IMR-90 (cell line): ENCODE data around the gene GOLGA3. TPM values are rescaled to one million over a fixed set of nuclear protein-coding genes. Genes with fewer than 3 reads are reported as not detected.

ENCODE experiments used
- ATAC-seq: fragments of 200-7000 bp; cut with Tn5 transposase; 2 replicates; pipeline ENCODE4 v1.9.1; 2020; ENCODE audit warnings: low read depth, mild to moderate bottlenecking, moderate library complexity
- BruUV-seq: library from RNA; stranded (reverse); fragments of 400-500 nt; replicated peaks from 2 replicates; lab custom pipeline; 2021; lab: Mats Ljungman, UMichigan
- CTCF ChIA-PET: fragments of 300-600 bp; formaldehyde crosslinking; extraction: SDS; loops from one replicate; lab custom pipeline; 2021; ENCODE audit warnings: antibody characterized with exemption; lab: Yijun Ruan, JAX
- POLR2A ChIA-PET: fragments of 300-600 bp; sonication (Branson Sonifier 250); formaldehyde crosslinking; loops from one replicate; lab custom pipeline; 2022; ENCODE audit warnings: antibody characterized with exemption; ENCODE audit not compliant: unreplicated experiment; lab: Charles Lee
- DNase-seq: peaks from one replicate; pipeline ENCODE4 v3.0.0; 2013
- H2AFZ ChIP-seq: replicated peaks from 2 replicates; pipeline ENCODE3; 2013; ENCODE audit warnings: low read length, mild to moderate bottlenecking; ENCODE audit not compliant: poor library complexity
- H2AK5ac ChIP-seq: 2 replicates; pipeline ENCODE4 v1.6.1; 2013; ENCODE audit warnings: low read depth, low read length, inconsistent platforms
- H2AK9ac ChIP-seq: replicated peaks from 2 replicates; pipeline ENCODE3; 2013; ENCODE audit warnings: mild to moderate bottlenecking, low read depth, low read length, moderate library complexity; ENCODE audit not compliant: poor library complexity
- H2BK120ac ChIP-seq: 2 replicates; pipeline ENCODE4 v1.6.1; 2013; ENCODE audit warnings: low read depth, low read length, inconsistent platforms
- H2BK15ac ChIP-seq: 3 replicates; pipeline ENCODE4 v1.6.1; 2013; ENCODE audit warnings: low read depth, low read length, inconsistent platforms
- H2BK20ac ChIP-seq: 2 replicates; pipeline ENCODE4 v1.6.1; 2013; ENCODE audit warnings: low read depth, mild to moderate bottlenecking, inconsistent platforms, low read length, moderate library complexity
- H2BK5ac ChIP-seq: 2 replicates; pipeline ENCODE4 v1.6.1; 2013; ENCODE audit warnings: mild to moderate bottlenecking, low read depth, low read length, inconsistent platforms; ENCODE audit not compliant: poor library complexity, severe bottlenecking
- H3K14ac ChIP-seq: replicated peaks from 2 replicates; pipeline ENCODE4 v1.6.1; 2013; ENCODE audit warnings: low read depth, low read length, inconsistent platforms
- H3K18ac ChIP-seq: 2 replicates; pipeline ENCODE4 v1.6.1; 2013; ENCODE audit warnings: low read depth, low read length, control low read depth
- H3K23ac ChIP-seq: 2 replicates; pipeline ENCODE4 v1.6.1; 2013; ENCODE audit warnings: low read depth, low read length, inconsistent platforms
- H3K27ac ChIP-seq: 2 replicates; pipeline ENCODE4 v1.5.1; 2013; ENCODE audit warnings: mild to moderate bottlenecking, control low read depth, low read length; ENCODE audit not compliant: insufficient read depth
- H3K27me3 ChIP-seq: 2 replicates; pipeline ENCODE4 v1.6.1; 2013; ENCODE audit warnings: low read length; ENCODE audit not compliant: control insufficient read depth, insufficient read depth
- H3K36me3 ChIP-seq: 2 replicates; pipeline ENCODE4 v1.6.1; 2013; ENCODE audit warnings: low read length, mixed read lengths; ENCODE audit not compliant: control insufficient read depth, insufficient read depth
- H3K4ac ChIP-seq: 2 replicates; pipeline ENCODE4 v1.6.1; 2013; ENCODE audit warnings: low read depth, low read length, inconsistent platforms
- H3K4me1 ChIP-seq: 2 replicates; pipeline ENCODE4 v1.6.1; 2013; ENCODE audit warnings: low read length, mixed read lengths; ENCODE audit not compliant: control insufficient read depth, insufficient read depth
- H3K4me2 ChIP-seq: 2 replicates; pipeline ENCODE4 v1.6.1; 2013; ENCODE audit warnings: low read depth, mild to moderate bottlenecking, control low read depth, low read length, moderate library complexity
- H3K4me3 ChIP-seq: 2 replicates; pipeline ENCODE4 v1.5.1; 2013; ENCODE audit warnings: low read depth, mild to moderate bottlenecking, control low read depth, low read length, moderate library complexity; ENCODE audit not compliant: insufficient read depth
- H3K56ac ChIP-seq: 2 replicates; pipeline ENCODE4 v1.6.1; 2013; ENCODE audit warnings: low read length, inconsistent platforms; ENCODE audit not compliant: insufficient read depth; ENCODE audit errors: extremely low read depth
- H3K79me1 ChIP-seq, 2 experiments: 2 replicates each; pipeline ENCODE4 v1.6.1; 2013; ENCODE audit warnings: low read length in 2 of 2, inconsistent platforms in 1 of 2, low read depth in 1 of 2
- H3K9ac ChIP-seq: 2 replicates; pipeline ENCODE4 v1.6.1; 2013; ENCODE audit warnings: low read depth, low read length, control low read depth
- H3K9me1 ChIP-seq: 2 replicates; pipeline ENCODE4 v1.6.1; 2013; ENCODE audit warnings: low read length, inconsistent platforms; ENCODE audit not compliant: insufficient read depth
- H3K9me3 ChIP-seq: 2 replicates; pipeline ENCODE4 v1.6.1; 2013; ENCODE audit warnings: low read length; ENCODE audit not compliant: control insufficient read depth, insufficient read depth
- H4K20me1 ChIP-seq: 2 replicates; pipeline ENCODE4 v1.6.1; 2013; ENCODE audit warnings: low read length, inconsistent platforms; ENCODE audit not compliant: insufficient read depth
- H4K5ac ChIP-seq: 2 replicates; pipeline ENCODE4 v1.6.1; 2013; ENCODE audit warnings: mild to moderate bottlenecking, low read depth, low read length, control low read depth
- H4K8ac ChIP-seq, 2 experiments: 2 replicates each; pipeline ENCODE4 v1.6.1; 2013; ENCODE audit warnings: low read depth in 2 of 2, low read length in 2 of 2, control low read depth in 1 of 2, inconsistent platforms in 1 of 2
- H4K91ac ChIP-seq: 2 replicates; pipeline ENCODE4 v1.6.1; 2013; ENCODE audit warnings: low read depth, low read length, inconsistent platforms; ENCODE audit not compliant: insufficient read depth
- CTCF ChIP-seq: conservative IDR thresholded peaks from 2 replicates; pipeline ENCODE4 v1.5.1; 2012; ENCODE audit warnings: mild to moderate bottlenecking, low read depth, low read length, improper control_type of control experiment
- MAZ ChIP-seq: IDR thresholded peaks from 2 replicates; pipeline ENCODE4 v1.6.1; 2012; ENCODE audit warnings: low read depth, mild to moderate bottlenecking, low read length, improper control_type of control experiment, moderate library complexity, borderline replicate concordance
- MXI1 ChIP-seq: IDR thresholded peaks from 2 replicates; pipeline ENCODE4 v1.6.1; 2012; ENCODE audit warnings: low read depth, mild to moderate bottlenecking, low read length, moderate library complexity, borderline replicate concordance
- POLR2A ChIP-seq: IDR thresholded peaks from 2 replicates; pipeline ENCODE4 v1.6.1; 2012; ENCODE audit warnings: mild to moderate bottlenecking, low read depth, low read length
- RAD21 ChIP-seq: IDR thresholded peaks from 2 replicates; pipeline ENCODE4 v1.6.1; 2012; ENCODE audit warnings: low read length, improper control_type of control experiment
- RFX5 ChIP-seq: IDR thresholded peaks from 2 replicates; pipeline ENCODE4 v1.8.0; 2012; ENCODE audit warnings: low read depth, mild to moderate bottlenecking, low read length, moderate library complexity
- WGBS, 2 experiments: methylation state at CpG; one replicate each; pipeline versions ENCODE4 v1.1.5 to v1.1.7; 2013; ENCODE audit warnings: missing lambda C conversion rate in 2 of 2; ENCODE audit not compliant: insufficient read length in 1 of 2; ENCODE audit errors: extremely low coverage in 2 of 2; 5-methylcytosine and 5-hydroxymethylcytosine counted together
- dilution Hi-C: fragments of 300-500 bp; cut with HindIII; formaldehyde crosslinking; loops from one replicate; pipeline ENCODE4 v1.14.3; 2018; ENCODE audit warnings: low sequenced_read_pairs; ENCODE audit not compliant: unreplicated experiment
- in situ Hi-C: fragments of 300-500 bp; cut with MboI; formaldehyde crosslinking; loops from 3 replicates; pipeline ENCODE4 v1.14.3; 2019; ENCODE audit warnings: low sequenced_read_pairs, inconsistent platforms, mixed read lengths
- intact Hi-C: fragments of 100-400 bp; cut with micrococcal nuclease; formaldehyde crosslinking; loops from 2 replicates; pipeline ENCODE4 v1.10.0; 2022
- polyA plus RNA-seq, 3 experiments: library from polyadenylated mRNA; depleted of rRNA; stranded (reverse); fragments of >200 nt; gene quantifications; 2 replicates each; pipeline ENCODE4 v1.2.3, GENCODE V29; 2012; ENCODE audit warnings: low replicate concordance in 1 of 3
- total RNA-seq: library from RNA; depleted of rRNA; stranded (reverse); fragments of >200 nt; gene quantifications from 2 replicates; pipeline ENCODE4 v1.2.3, GENCODE V29; 2012

GOLGA3 gene
- total and polyA plus RNA-seq, 2 of the 4 experiments (the other 2 are of a cell fraction): 39.6 to 99.8 TPM

- POLR2A ChIA-PET: no interaction called here
- no TSS peak for BruUV-seq
- intact Hi-C loops: no loop called here
These were observed 66.6 kb downstream of the GOLGA3 start for GRCh38 chr12:132761921-132762583.

More at GRCh38 chr12:132761921-132762583, 66.6 kb downstream of the GOLGA3 start:
- Histone ChIP-seq H3K23ac (peak overlapping the region; percentile 86; the same call in 1 of the 2 replicates), H2BK20ac (no peak overlapping the region), H2BK5ac (peak overlapping the region; percentile 94), H3K9ac (peak overlapping the region; percentile 76), H3K4me1 (peaks cover 7% of the 10 kb centered on the region), H4K5ac (no peak overlapping the region; the same call in 1 of the 2 replicates), H4K20me1 (peaks cover 41% of the 10 kb centered on the region), H3K79me1 (peaks cover 0 to 32% of the 10 kb centered on the region in 2 experiments; a peak in 3 of 4 replicates), H2AK5ac (peak overlapping the region; percentile 4; the same call in 1 of the 2 replicates), H2AFZ (peak overlapping the region; percentile 98), H3K18ac (peak overlapping the region; percentile 4; the same call in 1 of the 2 replicates), H2AK9ac (peak overlapping the region; percentile 95), H3K9me1 (peaks cover 9% of the 10 kb centered on the region), H3K14ac (peak overlapping the region; percentile 93; the same call in 1 of the 2 replicates), H3K36me3 (peaks cover 3% of the 10 kb centered on the region), H2BK15ac (no peak overlapping the region), H2BK120ac (peak overlapping the region; percentile 70), H3K9me3 (no peaks in the 10 kb centered on the region), H4K91ac (peak overlapping the region; percentile 62; the same call in 1 of the 2 replicates), H3K4me2 (peak overlapping the region; percentile 72), H4K8ac (peak overlapping the region; percentile 68 to 87), H3K27ac (peak overlapping the region; percentile 82), H3K4me3 (peak overlapping the region; percentile 65), H3K56ac (peak overlapping the region; percentile 70; the same call in 1 of the 2 replicates), H3K27me3 (no peaks in the 10 kb centered on the region), H3K4ac (peak overlapping the region; percentile 84)
- 0% methylated on average over 26 of the region's 89 CpGs; no CpG with 5 or more reads in 1 of the 2 experiments for WGBS, 2 experiments
- CTCF ChIA-PET: no interaction called here
- ATAC-seq (peak; percentile 92), DNase-seq (peak; percentile 87)
- TF ChIP-seq CTCF (peak; percentile 23; the same call in 1 of the 2 replicates), POLR2A (peak; percentile 88), RAD21 (no peak), MAZ (peak; percentile 60; the same call in 1 of the 2 replicates), MXI1 (no peak), RFX5 (no peak)
- dilution Hi-C loops (no loop called here), in situ Hi-C loops (no loop called here)
